ENCODE results near the gene PSG7. TPM values are rescaled to one million over a fixed set of nuclear protein-coding genes. Genes with fewer than 3 reads are reported as not detected.
"Not testable (repeated sequence)": the region's sequence is repeated elsewhere in the genome, so short reads cannot be mapped to it uniquely, and the experiment has no call there.

Gene PSG7
- total RNA-seq, 1 experiment from 2014 or later = not detected

DNA sequence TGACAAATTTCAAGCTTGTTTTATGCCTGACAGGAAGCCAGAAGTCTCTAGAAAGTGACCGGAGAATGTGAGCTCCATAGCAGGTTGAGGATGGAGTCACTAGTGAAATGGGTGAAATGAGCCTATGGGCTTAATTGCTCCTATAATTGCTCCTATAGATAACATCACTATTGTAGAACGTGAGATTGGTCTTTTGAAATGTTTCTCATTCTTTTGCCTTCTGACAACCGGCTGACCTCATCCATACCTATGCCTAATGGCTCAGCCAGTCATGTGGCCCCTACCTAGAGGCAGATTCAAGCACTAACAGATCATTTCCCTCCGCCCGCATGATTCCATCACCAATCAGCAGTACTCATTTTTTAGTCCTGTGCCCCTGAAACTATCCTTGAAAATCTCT, 23.5 kb downstream of the PSG7 start:
- not testable (repeated sequence) for H4K8ac ChIP-seq (replicated peaks; ENCODE audit: insufficient read length, low read depth, low read length); H2AFZ ChIP-seq (ENCODE audit: low read length); H2BK15ac ChIP-seq (ENCODE audit: low read depth, low read length); H3K18ac ChIP-seq (ENCODE audit: insufficient read length, low read depth, low read length); H2AK5ac ChIP-seq (ENCODE audit: insufficient read length, low read length); DNase-seq; H2BK12ac ChIP-seq (ENCODE audit: insufficient read length, low read depth, low read length); H2BK20ac ChIP-seq (ENCODE audit: low read depth, low read length, poor library complexity, severe bottlenecking); H3K23me2 ChIP-seq (ENCODE audit: insufficient read length, low read depth, low read length, poor library complexity, severe bottlenecking); H3K23ac ChIP-seq (ENCODE audit: insufficient read length, low read depth, low read length); H3K4me2 ChIP-seq (ENCODE audit: insufficient read depth, insufficient read length, low read length); H3K27me3 Mint-ChIP-seq (ENCODE audit: low read depth); H4K5ac ChIP-seq (ENCODE audit: insufficient read length, low read depth, low read length); H2BK5ac ChIP-seq (ENCODE audit: insufficient read length, low read length); H3K4ac ChIP-seq (ENCODE audit: low read depth, low read length); H3K27me3 ChIP-seq (ENCODE audit: insufficient read depth, low read length); H3K79me2 ChIP-seq (ENCODE audit: insufficient read depth, low read length); H3K9ac ChIP-seq (ENCODE audit: extremely low read depth, insufficient read length, low read length); H3T11ph ChIP-seq (ENCODE audit: low read length); H3K4me3 Mint-ChIP-seq; H3K27ac ChIP-seq (ENCODE audit: insufficient read length, low read depth, low read length); H4K91ac ChIP-seq (ENCODE audit: insufficient read length, low read depth, low read length); H3K27ac Mint-ChIP-seq; H4K20me1 ChIP-seq (ENCODE audit: control insufficient read depth, insufficient read depth, insufficient read length); H3K79me1 ChIP-seq (ENCODE audit: insufficient read depth, low read depth, low read length, poor library complexity, severe bottlenecking); H3K56ac ChIP-seq (ENCODE audit: insufficient read length, low read depth, low read length); H3K4me1 ChIP-seq (ENCODE audit: insufficient read depth, low read length); H3K4me1 Mint-ChIP-seq; H2BK120ac ChIP-seq (ENCODE audit: low read depth, low read length, poor library complexity, severe bottlenecking); H3K14ac ChIP-seq (ENCODE audit: insufficient read depth, low read length)
- H3K9me3 ChIP-seq (ENCODE audit: control insufficient read depth, low read depth, low read length) = peaks cover 80% of the 10 kb centered on the region
- WGBS (ENCODE audit: extremely low coverage, insufficient read length, low lambda C conversion rate) = no CpG with 5 or more reads among the region's 5 CpGs
- Mint-ChIP-seq H3K9me3 (peaks cover 93 to 95% of the 10 kb centered on the region in 2 experiments), H3K36me3 (ENCODE audit: insufficient read depth in 1 of 3, low read depth in 3 of 3) (peaks cover 14 to 30% (median 15%) of the 10 kb centered on the region in 3 experiments; a peak in 6 of 7 replicates)

GRCh38 chr19:42912941-42913340, 24.1 kb downstream of the PSG7 start:
- H3K4ac ChIP-seq (ENCODE audit: low read depth, low read length); H3K23me2 ChIP-seq (ENCODE audit: insufficient read length, low read depth, low read length, poor library complexity, severe bottlenecking); H3K27ac Mint-ChIP-seq; H2AFZ ChIP-seq (ENCODE audit: low read length); H4K20me1 ChIP-seq (ENCODE audit: control insufficient read depth, insufficient read depth, insufficient read length); H3K27me3 Mint-ChIP-seq (ENCODE audit: low read depth); H3K23ac ChIP-seq (ENCODE audit: insufficient read length, low read depth, low read length); H2BK15ac ChIP-seq (ENCODE audit: low read depth, low read length); H4K91ac ChIP-seq (ENCODE audit: insufficient read length, low read depth, low read length); H4K8ac ChIP-seq (replicated peaks; ENCODE audit: insufficient read length, low read depth, low read length); H2BK12ac ChIP-seq (ENCODE audit: insufficient read length, low read depth, low read length); H3K79me2 ChIP-seq (ENCODE audit: insufficient read depth, low read length); H3T11ph ChIP-seq (ENCODE audit: low read length); H3K4me1 Mint-ChIP-seq; H3K27ac ChIP-seq (ENCODE audit: insufficient read length, low read depth, low read length); H2BK120ac ChIP-seq (ENCODE audit: low read depth, low read length, poor library complexity, severe bottlenecking); H3K9ac ChIP-seq (ENCODE audit: extremely low read depth, insufficient read length, low read length); H3K56ac ChIP-seq (ENCODE audit: insufficient read length, low read depth, low read length); H2BK5ac ChIP-seq (ENCODE audit: insufficient read length, low read length); H2BK20ac ChIP-seq (ENCODE audit: low read depth, low read length, poor library complexity, severe bottlenecking); H2AK5ac ChIP-seq (ENCODE audit: insufficient read length, low read length); H3K79me1 ChIP-seq (ENCODE audit: insufficient read depth, low read depth, low read length, poor library complexity, severe bottlenecking); H3K27me3 ChIP-seq (ENCODE audit: insufficient read depth, low read length); H3K4me2 ChIP-seq (ENCODE audit: insufficient read depth, insufficient read length, low read length); H4K5ac ChIP-seq (ENCODE audit: insufficient read length, low read depth, low read length); H3K18ac ChIP-seq (ENCODE audit: insufficient read length, low read depth, low read length); H3K14ac ChIP-seq (ENCODE audit: insufficient read depth, low read length); H3K4me1 ChIP-seq (ENCODE audit: insufficient read depth, low read length); DNase-seq; H3K4me3 Mint-ChIP-seq: not testable (repeated sequence)
- Mint-ChIP-seq H3K36me3 (ENCODE audit: insufficient read depth in 1 of 3, low read depth in 3 of 3) (peaks cover 8 to 26% (median 14%) of the 10 kb centered on the region in 3 experiments; a peak in 6 of 7 replicates), H3K9me3 (peaks cover 93 to 95% of the 10 kb centered on the region in 2 experiments)
- peaks cover 79% of the 10 kb centered on the region for H3K9me3 ChIP-seq (ENCODE audit: control insufficient read depth, low read depth, low read length)
- WGBS (ENCODE audit: extremely low coverage, insufficient read length, low lambda C conversion rate) = no CpG with 5 or more reads among the region's 4 CpGs

All from H9 (cell line).